ENCODE measurements around the gene ZNF263.

The ZNF263 gene

DNA sequence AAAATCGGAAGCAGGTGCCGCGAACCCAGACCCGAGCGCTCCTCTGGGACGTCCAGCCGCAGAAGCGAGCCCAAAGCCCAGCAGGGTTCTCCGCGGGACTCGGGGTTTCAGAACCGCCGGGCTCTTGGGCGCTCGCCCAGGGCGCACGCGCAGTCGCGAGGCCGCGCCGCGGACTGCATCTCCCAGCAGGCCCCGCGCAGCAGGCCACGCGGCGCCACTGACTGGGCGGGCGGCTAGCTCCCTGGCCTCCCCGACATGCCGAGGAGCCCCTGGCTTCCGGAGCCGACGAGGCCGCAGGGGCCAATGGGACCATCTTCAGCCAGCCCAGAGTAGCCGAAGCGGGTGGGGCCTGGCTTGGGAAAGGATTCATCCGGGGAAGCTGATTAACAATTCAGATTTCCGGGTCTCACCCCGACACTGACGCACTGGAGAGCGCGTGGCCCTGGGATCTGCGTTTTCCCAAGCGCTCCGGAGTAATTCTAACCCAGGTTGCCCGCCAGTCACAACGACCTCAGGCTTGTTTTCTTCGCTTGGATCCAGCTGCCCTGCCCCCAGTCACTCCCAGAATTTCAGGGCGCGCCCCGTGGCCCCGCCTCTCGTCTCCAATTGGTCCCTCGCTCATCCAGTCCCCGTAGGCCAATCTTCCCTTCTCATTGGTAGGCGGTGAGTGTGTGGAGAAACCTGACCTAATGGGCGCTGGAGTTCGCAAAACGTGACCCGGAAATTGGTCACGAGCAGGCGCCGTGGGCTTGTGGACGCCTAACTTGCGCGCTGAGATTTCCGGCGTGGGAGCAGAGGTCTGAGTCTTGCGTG lies at the start of gene ZNF263:
ZNF263 (plus strand) TSS at position 762 of the 813 bp plus-strand sequence. CDS start 328 bp downstream, outside the sequence.
- peak; percentile 86 for DNase-seq (ENCODE audit: low read depth)

DNA sequence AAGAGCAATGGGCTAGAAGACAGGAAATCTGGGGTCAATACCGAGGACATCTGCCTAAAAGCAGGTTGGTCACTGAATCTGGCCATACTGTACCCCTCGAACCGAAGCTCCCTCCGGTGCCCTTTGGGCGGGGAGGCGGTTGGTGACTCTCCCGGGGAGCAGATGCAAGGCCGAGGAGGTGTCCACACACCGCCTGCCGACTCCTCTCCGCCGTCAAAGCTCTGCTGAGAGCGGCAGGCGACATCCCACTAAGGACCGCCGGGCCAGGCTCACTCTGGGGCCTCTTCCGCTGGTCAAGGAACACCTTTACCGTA lies 48.8 kb upstream of the ZNF263 start:
- no peak for DNase-seq (ENCODE audit: low read depth)

DNA sequence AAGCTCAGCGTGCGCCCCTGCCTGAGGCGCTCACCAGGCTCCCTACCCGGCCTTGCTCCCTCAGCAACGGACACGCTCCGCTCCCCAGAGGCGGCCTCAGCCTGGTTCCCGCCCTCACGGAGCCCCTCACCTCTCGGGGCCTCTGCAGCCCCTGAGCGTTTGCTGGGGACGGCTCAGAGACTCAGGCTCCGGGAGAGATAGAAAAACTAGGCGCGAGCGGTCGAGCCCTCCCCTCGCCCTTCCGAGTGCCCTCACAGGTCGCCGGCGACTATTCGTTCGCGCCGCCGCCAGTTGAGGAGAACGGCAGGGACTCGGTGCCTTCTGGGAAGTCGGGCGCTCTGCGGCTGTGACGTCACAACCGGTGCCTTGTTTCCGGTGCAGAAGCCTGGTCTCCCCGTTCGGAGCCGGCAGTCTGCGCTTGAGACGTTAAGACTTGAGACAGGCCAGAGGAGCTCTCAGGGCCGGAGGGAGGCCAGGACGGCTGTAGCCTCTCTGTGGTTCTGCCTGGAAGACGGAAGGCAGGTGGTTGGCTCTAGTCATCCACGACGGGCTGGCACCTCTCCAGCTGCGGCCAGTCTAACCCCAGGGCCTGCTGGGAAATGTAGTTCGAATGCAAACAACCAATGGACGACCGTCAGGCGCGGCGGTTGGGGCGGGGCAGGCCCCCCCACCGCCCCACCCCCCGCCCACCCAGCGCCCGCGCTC lies 48.3 kb upstream of the ZNF263 start, which contains the start of gene ZNF200:
ZNF200 (minus strand) TSS at position 302 of the 705 bp plus-strand sequence. CDS start 1,403 bp downstream, outside the sequence.
- DNase-seq (ENCODE audit: low read depth), result peak; percentile 85

DNA sequence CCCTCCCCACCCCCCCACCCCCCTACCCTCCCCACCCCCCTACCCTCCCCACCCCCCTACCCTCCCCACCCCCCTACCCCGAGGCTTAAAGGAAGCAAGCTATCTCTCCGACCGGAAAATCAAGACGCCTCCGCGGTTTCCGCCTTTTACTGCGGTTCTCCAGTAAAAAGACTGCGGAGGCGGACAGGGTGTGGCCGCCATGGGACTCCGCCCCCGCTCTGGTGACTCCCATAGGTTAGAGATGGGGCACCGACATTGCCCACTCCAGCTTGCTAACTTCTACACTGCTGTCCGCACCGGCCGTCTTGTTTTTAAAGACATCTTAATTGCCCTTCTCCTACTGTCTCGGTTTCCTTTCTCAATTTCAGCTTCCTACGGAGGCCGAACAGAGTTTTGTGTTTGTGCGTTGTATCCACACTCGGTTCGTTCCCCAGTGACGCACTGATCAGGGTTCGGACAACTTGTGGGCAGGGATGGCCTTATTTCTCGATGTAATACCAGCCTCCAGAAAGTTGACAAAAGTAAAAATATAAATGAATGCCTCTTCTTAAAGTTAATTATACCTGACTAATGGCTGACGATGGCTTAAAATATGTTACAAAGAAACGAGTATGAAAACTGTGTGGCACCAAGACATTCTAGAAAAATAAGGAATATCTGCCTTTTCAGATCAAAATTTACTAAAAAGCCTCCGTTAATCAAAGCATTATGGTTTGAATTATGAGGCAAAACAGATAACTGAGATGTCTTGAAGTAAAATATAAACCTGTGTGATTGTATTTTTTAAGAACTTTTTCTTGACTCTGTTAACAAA lies 47.2 kb upstream of the ZNF263 start:
- peak; percentile 30 for DNase-seq (ENCODE audit: low read depth)

GRCh38 chr16:3241761-3242160 lies 41.5 kb upstream of the ZNF263 start:
- no peak for DNase-seq (ENCODE audit: low read depth)

GRCh38 chr16:3242709-3243108 lies 40.6 kb upstream of the ZNF263 start:
- DNase-seq (ENCODE audit: low read depth), result no peak

GRCh38 chr16:3243882-3244281 lies 39.4 kb upstream of the ZNF263 start:
- DNase-seq (ENCODE audit: low read depth), result no peak

GRCh38 chr16:3246002-3246401 lies 37.3 kb upstream of the ZNF263 start:
- no peak for DNase-seq (ENCODE audit: low read depth)

- DNase-seq (ENCODE audit: low read depth), result no peak
These were observed 36.4 kb upstream of the ZNF263 start for GRCh38 chr16:3246876-3247275.

DNA sequence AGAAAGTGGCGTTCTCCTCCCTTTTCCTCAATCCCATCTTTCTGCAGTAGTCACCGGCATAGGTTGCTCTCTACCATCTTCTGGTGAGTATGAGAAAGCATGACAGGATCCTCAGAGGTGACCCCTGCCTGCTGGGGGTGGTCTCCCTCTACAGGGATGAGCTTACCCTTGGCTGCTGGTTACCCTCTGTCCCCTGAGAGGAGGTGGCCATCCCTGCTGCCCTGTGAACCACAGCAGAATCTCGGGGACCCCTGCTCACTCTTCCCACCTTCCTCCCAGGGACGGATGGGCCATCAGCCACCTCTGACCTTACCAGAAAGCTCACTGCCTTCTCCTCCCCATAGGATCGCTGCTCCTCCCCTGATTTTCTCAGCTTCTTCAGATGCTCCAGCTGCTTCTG lies 34.7 kb upstream of the ZNF263 start:
- no peak for DNase-seq (ENCODE audit: low read depth)

- DNase-seq (ENCODE audit: low read depth), result no peak
These were observed 34.3 kb upstream of the ZNF263 start for GRCh38 chr16:3249020-3249419.

- DNase-seq (ENCODE audit: low read depth), result no peak
These were observed 33.8 kb upstream of the ZNF263 start for GRCh38 chr16:3249451-3249850.

DNA sequence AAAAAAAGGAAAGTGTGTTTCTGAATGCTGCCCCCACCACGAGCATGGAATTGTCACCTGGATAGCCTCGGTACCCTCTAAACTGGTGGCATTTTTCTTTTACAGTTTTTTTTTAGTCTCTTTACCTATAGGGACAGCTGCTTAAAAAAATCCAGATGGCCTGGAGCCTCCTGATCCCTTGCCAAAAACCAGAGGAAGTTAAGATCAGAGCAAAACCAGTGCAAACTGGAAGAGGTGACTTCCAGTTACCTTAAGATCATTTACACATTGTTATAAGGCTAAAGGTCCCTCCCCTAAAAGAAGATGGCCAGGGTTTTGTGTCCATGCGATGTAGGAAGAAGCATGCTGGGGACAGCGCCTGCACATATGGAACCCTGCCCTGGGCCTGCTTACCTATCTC lies 30.3 kb upstream of the ZNF263 start:
- DNase-seq (ENCODE audit: low read depth), result no peak

- DNase-seq (ENCODE audit: low read depth), result no peak
These were observed 29.0 kb upstream of the ZNF263 start for GRCh38 chr16:3254309-3254708.

- no peak for DNase-seq (ENCODE audit: low read depth)
These were observed 27.0 kb upstream of the ZNF263 start, which contains the start of gene MEFV for GRCh38 chr16:3256146-3256865. Gene MEFV (minus strand): TSS chr16:3256633. CDS start chr16:3256587, 46 bp downstream.

GRCh38 chr16:3256866-3257465 lies 26.3 kb upstream of the ZNF263 start:
- DNase-seq (ENCODE audit: low read depth), result no peak

- no peak for DNase-seq (ENCODE audit: low read depth)
These were observed 23.5 kb upstream of the ZNF263 start for GRCh38 chr16:3259836-3260235.

DNA sequence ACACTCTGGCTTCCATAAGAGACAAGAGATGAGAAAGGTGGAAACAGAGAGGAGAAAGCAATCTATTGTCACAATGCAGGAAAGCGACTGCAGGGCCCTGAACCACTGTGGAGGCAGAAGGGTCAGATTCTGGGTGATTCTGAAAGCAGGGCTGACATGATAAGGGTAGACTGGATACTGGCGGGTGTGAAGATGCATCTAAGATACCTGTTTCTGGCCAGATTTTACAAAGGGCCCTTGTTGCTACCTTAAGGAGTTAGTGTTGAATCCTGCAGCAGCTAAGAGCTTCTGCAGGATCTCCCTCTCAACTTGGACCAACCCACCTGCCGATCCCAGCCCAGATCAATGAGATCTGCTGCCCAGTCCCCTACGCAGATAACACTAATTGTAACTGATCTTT lies 20.8 kb upstream of the ZNF263 start:
- DNase-seq (ENCODE audit: low read depth), result no peak

DNA sequence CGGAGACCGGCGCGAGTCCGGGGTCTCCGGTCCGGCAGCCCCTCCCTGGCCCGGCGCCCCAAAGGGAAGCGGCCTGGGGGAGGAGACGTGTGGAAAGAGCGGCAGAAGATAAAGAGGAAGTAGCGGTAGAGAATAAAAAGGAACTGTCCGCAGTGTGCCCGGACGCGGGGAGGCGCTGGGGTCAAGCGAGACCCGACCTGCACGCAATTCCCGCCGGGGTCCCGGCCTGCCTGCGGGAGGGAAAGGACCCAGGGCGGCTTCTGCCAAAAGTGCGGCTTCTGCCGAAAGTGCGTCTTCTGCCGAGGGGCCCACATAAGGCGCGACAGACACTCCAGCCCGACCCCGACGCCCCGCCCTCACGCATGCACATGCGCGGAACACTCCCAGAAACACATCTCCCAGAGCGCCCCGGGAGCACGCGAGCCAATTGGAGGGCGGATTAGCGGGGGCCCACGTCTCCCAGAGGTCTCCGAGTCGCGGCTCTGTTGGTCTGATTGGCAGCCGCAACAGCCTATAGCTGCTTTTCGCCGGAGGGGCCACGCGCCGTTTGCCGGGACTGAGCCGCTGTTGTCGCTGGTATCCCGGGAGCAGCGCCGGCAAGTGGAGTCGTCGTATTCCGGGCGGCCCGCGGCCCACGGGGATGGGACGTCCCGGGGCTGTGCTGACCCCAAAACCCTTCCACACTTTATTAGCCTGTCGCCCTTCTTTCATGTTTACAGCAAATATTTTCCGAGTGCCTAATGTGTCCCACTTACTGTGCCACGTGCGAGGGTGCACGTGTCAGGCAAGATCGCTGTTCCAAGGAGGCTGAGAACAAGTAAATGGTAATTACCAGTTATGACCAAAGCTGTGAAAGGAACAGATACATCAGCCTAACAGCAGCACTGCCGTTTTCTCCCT lies 18.9 kb upstream of the ZNF263 start:
- DNase-seq (ENCODE audit: low read depth), result peak; percentile 94

DNA sequence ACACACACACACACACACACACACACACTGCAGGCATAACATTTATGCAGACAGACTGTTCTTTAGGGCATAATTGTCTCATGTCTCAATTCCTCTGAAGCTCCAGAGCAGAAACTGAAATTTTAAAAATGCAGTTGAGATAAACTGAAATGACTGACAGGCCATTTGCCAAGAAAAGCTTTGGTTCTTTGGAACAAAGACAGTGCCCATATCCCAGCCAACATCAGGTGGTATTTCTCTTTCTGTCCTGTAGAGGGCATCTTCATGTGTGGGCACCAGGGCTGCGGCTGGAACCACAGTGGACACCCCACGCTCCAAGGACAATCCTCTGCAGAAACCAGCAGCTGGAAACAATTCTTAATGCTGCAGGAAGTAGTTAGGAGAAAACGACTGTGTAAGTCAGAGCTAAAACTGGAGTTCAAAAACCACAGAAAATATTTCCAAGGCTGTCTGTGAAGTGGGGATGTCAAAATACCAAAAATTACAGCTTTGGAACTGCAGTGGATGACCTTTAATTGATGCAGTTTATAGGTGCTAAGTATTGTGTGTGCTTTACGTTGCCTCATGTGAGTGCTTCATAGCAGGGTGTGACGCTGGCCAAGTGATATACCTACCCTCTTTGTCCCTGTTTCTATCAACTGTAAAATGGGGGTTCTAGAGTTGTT lies 16.3 kb upstream of the ZNF263 start:
- no peak for DNase-seq (ENCODE audit: low read depth)

Data from activated T-helper 9 cell treated with anti-CD3 and anti-CD28 coated beads, Interleukin-2, amount 50 U/mL, for 16 hours (primary cell).